DLD1 (cell line): Measurements from ENCODE around the gene TTLL4.

ENCODE experiments used
- in situ Hi-C: cut with HindIII; loops from 2 replicates; pipeline ENCODE4 v1.10.0; 2017; ENCODE audit warnings: low sequenced_read_pairs

TTLL4 gene

GRCh38 chr2:218782528-218782844 is 71.9 kb downstream of the TTLL4 start:
- in situ Hi-C loops, result no loop called here

GRCh38 chr2:218783688-218784087 is 73.1 kb downstream of the TTLL4 start:
- in situ Hi-C loops, result no loop called here

GRCh38 chr2:218785103-218785502 is 74.5 kb downstream of the TTLL4 start:
- in situ Hi-C loops, result no loop called here

GRCh38 chr2:218786133-218786532 is 75.5 kb downstream of the TTLL4 start:
- in situ Hi-C loops, result no loop called here

- in situ Hi-C loops, result no loop called here
Measured at GRCh38 chr2:218788529-218789255, 78.1 kb downstream of the TTLL4 start.

- in situ Hi-C loops, result no loop called here
Measured at GRCh38 chr2:218792433-218792832, 81.8 kb downstream of the TTLL4 start.

GRCh38 chr2:218796691-218797090 is 86.1 kb downstream of the TTLL4 start:
- in situ Hi-C loops, result no loop called here

GRCh38 chr2:218798767-218799504 is 88.3 kb downstream of the TTLL4 start:
- in situ Hi-C loops, result no loop called here

GRCh38 chr2:218799990-218800389 is 89.4 kb downstream of the TTLL4 start:
- in situ Hi-C loops, result no loop called here

- in situ Hi-C loops, result no loop called here
Measured at GRCh38 chr2:218802386-218802994, 91.9 kb downstream of the TTLL4 start.

- in situ Hi-C loops, result no loop called here
Measured at GRCh38 chr2:218804817-218805216, 94.2 kb downstream of the TTLL4 start.
